Spleen (tissue), 11 donors: ENCODE results near the gene MYBPC3. TPM values are rescaled to one million over a fixed set of nuclear protein-coding genes. Genes with fewer than 3 reads are reported as not detected.

Experiments used
- DNase-seq: peaks from one replicate; pipeline ENCODE4 v3.0.0-alpha.2; 2020
- H3K27ac ChIP-seq, 8 donors: fragments of 200-600 bp; sonication (generic) in 7 of 8; 1 replicate in 4 of 8; 2 replicates in 4 of 8; pipeline versions ENCODE4 v1.5.0 to v1.8.0; 2016 to 2021; ENCODE audit warnings: inconsistent platforms in 4 of 8, mild to moderate bottlenecking in 4 of 8, moderate library complexity in 1 of 8
- H3K27me3 ChIP-seq, 7 donors: fragments of 200-600 bp; sonication (generic) in 6 of 7; replicated peaks in 1 of 7; 1 replicate in 4 of 7; 2 replicates in 3 of 7; pipeline versions ENCODE4 v1.5.0 to v1.8.0; 2016 to 2021; ENCODE audit warnings: inconsistent platforms in 3 of 7, mild to moderate bottlenecking in 1 of 7
- H3K36me3 ChIP-seq, 6 donors: fragments of 200-600 bp; sonication (generic) in 5 of 6; 1 replicate in 4 of 6; 2 replicates in 2 of 6; pipeline versions ENCODE4 v1.5.0 to v1.8.0; 2016 to 2021; ENCODE audit warnings: inconsistent platforms in 2 of 6
- H3K4me1 ChIP-seq, 6 donors: fragments of 200-600 bp; sonication (generic) in 5 of 6; 1 replicate in 3 of 6; 2 replicates in 3 of 6; pipeline versions ENCODE4 v1.5.0 to v1.8.0; 2016 to 2021; ENCODE audit warnings: inconsistent platforms in 3 of 6
- H3K4me3 ChIP-seq, 8 donors: fragments of 200-600 bp; sonication (generic) in 7 of 8; 1 replicate in 4 of 8; 2 replicates in 4 of 8; pipeline versions ENCODE4 v1.5.0 to v1.8.0; 2016 to 2021; ENCODE audit warnings: inconsistent platforms in 4 of 8, mild to moderate bottlenecking in 4 of 8, moderate library complexity in 2 of 8
- H3K9me3 ChIP-seq, 8 donors: fragments of 200-600 bp; sonication (generic) in 7 of 8; 1 replicate in 4 of 8; 2 replicates in 4 of 8; pipeline versions ENCODE4 v1.5.0 to v1.8.0; 2016 to 2021; ENCODE audit warnings: inconsistent platforms in 4 of 8
- POLR2A ChIP-seq, 3 donors: fragments of 450-650 bp; IDR thresholded peaks; one replicate each; pipeline ENCODE4 v1.5.1; 2017; ENCODE audit warnings: antibody characterized with exemption in 3 of 3, mild to moderate bottlenecking in 1 of 3
- POLR2AphosphoS5 ChIP-seq, 3 donors: sonication (generic); formaldehyde crosslinking; IDR thresholded peaks; one replicate each; pipeline ENCODE4 v1.5.1; 2017; ENCODE audit warnings: antibody characterized with exemption in 3 of 3
- WGBS, 5 donors: extraction: QIAGEN DNeasy Blood & Tissue Kit in 3 of 5; methylation state at CpG; one replicate each; pipeline versions ENCODE4 v1.1.5 to v1.1.7; 2013 to 2018; 5-methylcytosine and 5-hydroxymethylcytosine counted together
- intact Hi-C: fragments of 100-400 bp; cut with DNase I; formaldehyde crosslinking; loops from one replicate; pipeline ENCODE4 v1.15.0; 2023; ENCODE audit warnings: low total_unique reads
- polyA plus RNA-seq, 3 donors: library from polyadenylated mRNA; stranded (reverse); fragments of 200-250 nt; gene quantifications; one replicate each; pipeline ENCODE4 v1.2.1, GENCODE V29; 2013
- total RNA-seq, 7 donors: library from RNA; depleted of rRNA in 3 of 7; stranded (reverse); fragments of >200 nt in 3 of 7; fragmentation: NEBNext Ultra II Directional in 4 of 7; extraction: Animal tissue kit (Norgen Biotek cat#: 25700) in 4 of 7; gene quantifications; one replicate each; pipeline versions ENCODE4 v1.1.0 to v1.2.1, GENCODE V29; 2016 to 2021
- TF ChIP-seq, protein P1 (sequence below), 11 experiments: fragments of 200-600 bp in 7 of 11; fragments of 450-650 bp in 4 of 11; sonication (generic) in 4 of 11; IDR thresholded peaks in 8 of 11; conservative IDR thresholded peaks in 3 of 11; 1 replicate in 7 of 11; 2 replicates in 4 of 11; pipeline versions ENCODE4 v1.4.0 to v1.8.0; 2016 to 2021; ENCODE audit warnings: antibody characterized with exemption in 11 of 11, inconsistent platforms in 4 of 11, mild to moderate bottlenecking in 1 of 11
- donor health status: healthy with polysubstance abuse.
- donor health status: DM: no; HTN: no; CAD: no; lungs with moderate emphysema.
- donor health status: DM: no; HTN: no; CAD: no.
- donor health status: Bipolar disorder and iron deficiency.
- donor health status: healthy.
- donor health status: DM: no; HTN: no; CAD: no.
- donor health status: DM: yes; HTN: yes; CAD: no.

The MYBPC3 gene
- total and polyA plus RNA-seq, 10 donors, result 0.49 to 4.7 (median 1.5) TPM

DNA sequence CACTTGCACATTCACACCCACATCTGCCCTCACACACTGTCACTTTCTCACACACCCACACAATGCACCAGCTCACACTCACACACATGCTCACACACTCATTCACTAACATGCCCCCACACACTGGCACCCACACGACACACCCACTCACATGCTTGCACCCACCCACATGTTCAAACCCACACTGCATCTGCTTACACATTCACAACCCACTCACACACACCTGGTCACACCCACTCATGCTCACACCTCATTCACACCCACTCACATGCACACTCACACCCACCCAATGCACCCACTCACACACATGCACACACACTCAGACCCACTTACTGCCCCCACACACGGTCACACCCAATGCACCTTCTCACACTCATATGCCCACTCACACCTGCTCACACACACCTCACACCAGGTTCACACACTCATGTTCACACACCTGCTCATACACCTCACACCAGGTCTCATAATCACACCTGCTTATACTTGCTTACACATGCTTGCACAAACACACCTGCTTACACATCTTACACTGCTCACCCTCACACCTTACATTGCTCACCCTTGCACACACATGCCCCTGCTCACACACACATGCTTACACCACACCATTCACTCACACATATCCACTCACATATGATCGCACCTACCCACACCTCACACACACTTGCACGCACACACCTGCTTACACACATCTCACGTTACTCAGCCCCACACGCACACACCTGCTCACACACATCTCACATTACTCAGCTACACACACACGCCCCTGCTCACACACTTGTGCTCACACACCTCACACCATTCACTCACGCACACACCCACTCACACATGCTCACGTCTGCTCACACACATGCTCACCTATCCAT lies 3.9 kb upstream of the MYBPC3 start:
- H3K4me1 ChIP-seq, result peaks cover 0 to 49% (median 29%) of the 10 kb centered on the region in 6 donors
- 82 to 95% (median 94%) methylated on average over 9 of the region's 9 CpGs for WGBS, 5 donors
- no peak overlapping the region for H3K4me3 ChIP-seq
- no peaks in the 10 kb centered on the region for H3K27me3 ChIP-seq
- no peak for DNase-seq
- peaks cover 0 to 84% (median 17%) of the 10 kb centered on the region in 6 donors for H3K36me3 ChIP-seq
- peak overlapping the region in 1 of 8 donors; percentile 30 for H3K27ac ChIP-seq
- intact Hi-C loops, result no loop called here
- H3K9me3 ChIP-seq, result no peaks in the 10 kb centered on the region
- peak in 2 of 3 donors; percentile 18 to 27 for TF ChIP-seq POLR2AphosphoS5 (IDR thresholded peaks at IDR 0.05)
- TF ChIP-seq, protein P1, sequence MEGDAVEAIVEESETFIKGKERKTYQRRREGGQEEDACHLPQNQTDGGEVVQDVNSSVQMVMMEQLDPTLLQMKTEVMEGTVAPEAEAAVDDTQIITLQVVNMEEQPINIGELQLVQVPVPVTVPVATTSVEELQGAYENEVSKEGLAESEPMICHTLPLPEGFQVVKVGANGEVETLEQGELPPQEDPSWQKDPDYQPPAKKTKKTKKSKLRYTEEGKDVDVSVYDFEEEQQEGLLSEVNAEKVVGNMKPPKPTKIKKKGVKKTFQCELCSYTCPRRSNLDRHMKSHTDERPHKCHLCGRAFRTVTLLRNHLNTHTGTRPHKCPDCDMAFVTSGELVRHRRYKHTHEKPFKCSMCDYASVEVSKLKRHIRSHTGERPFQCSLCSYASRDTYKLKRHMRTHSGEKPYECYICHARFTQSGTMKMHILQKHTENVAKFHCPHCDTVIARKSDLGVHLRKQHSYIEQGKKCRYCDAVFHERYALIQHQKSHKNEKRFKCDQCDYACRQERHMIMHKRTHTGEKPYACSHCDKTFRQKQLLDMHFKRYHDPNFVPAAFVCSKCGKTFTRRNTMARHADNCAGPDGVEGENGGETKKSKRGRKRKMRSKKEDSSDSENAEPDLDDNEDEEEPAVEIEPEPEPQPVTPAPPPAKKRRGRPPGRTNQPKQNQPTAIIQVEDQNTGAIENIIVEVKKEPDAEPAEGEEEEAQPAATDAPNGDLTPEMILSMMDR (IDR thresholded peaks at IDR 0.05 in 8 of 11, conservative IDR thresholded peaks at IDR 0.05 in 3 of 11), result no peak

DNA sequence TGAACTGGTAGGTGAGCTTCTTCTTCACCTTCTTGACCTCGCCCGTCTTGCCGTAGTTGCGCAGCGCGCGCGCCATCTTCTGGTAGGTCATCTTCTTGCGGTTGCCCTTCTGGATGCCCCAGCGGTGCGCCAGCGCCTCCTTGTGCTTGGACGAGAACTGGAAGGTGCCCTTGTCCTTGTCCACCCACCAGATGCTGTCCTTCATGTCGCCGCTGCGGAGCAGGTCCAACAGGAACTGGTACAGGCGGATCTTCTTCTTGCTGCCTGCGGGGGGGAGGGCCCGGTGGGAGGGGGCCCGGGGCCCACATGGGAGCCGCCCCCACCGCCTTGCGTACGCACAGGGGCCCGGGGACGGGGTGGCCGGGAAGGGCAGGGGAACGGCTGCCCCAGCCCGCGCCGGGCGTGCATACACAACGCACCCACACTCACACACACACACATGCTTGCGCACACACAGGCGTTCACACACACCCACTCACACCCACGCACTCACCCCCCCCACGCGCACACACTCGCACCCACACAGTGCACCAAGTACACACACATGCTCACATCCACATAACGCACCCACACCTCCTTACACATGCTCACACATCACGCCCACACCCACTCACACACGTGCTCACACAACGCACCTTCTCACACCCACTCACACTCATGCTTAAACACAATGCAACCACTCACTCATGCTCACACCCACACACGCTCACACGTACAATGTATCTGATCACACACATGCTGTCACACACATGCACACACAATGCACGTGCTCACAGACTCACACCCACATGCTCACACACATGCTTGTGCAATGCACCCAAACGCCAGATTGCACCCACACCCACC lies 3.0 kb upstream of the MYBPC3 start:
- Histone ChIP-seq H3K36me3 (peaks cover 0 to 80% (median 17%) of the 10 kb centered on the region in 6 donors), H3K27ac (peak overlapping the region in 1 of 8 donors; percentile 24), H3K4me1 (peaks cover 0 to 40% (median 20%) of the 10 kb centered on the region in 6 donors), H3K9me3 (no peaks in the 10 kb centered on the region), H3K27me3 (no peaks in the 10 kb centered on the region), H3K4me3 (peak overlapping the region in 5 of 8 donors; percentile 9 to 56 (median 20))
- DNase-seq, result peak; percentile 90
- intact Hi-C loops, result no loop called here
- WGBS, 5 donors, result 60 to 89% (median 81%) methylated on average over 39 to 47 of the region's 47 CpGs
- TF ChIP-seq POLR2AphosphoS5 (IDR thresholded peaks at IDR 0.05) (peak; percentile 67 to 86 (median 78)), POLR2A (IDR thresholded peaks at IDR 0.05) (no peak)
- TF ChIP-seq, protein P1 (IDR thresholded peaks at IDR 0.05 in 8 of 11, conservative IDR thresholded peaks at IDR 0.05 in 3 of 11), result peak; percentile 25 to 89 (median 70)

DNA sequence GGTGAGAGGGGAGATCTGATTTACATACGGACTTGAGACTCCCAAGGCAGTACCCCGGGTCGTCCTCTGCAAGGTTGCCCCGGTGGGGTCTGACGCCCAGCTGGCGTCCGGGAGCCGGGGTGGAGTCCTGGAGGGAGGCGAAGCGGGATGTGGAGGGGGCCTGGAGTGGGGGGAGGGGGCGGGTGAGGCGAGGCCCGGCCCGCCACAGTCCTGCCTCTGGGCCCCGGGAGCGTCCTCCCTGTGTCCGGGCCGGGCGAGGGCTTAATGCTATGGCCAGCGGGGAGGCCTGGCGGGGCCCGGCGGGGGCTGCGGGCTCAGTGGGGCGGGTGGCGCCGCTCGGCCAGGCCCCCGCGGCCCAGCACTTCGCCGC lies 2.4 kb upstream of the MYBPC3 start:
- peak; percentile 74 for DNase-seq
- no peaks in the 10 kb centered on the region for H3K27me3 ChIP-seq
- H3K4me1 ChIP-seq, result peaks cover 0 to 34% (median 15%) of the 10 kb centered on the region in 6 donors
- TF ChIP-seq POLR2A (IDR thresholded peaks at IDR 0.05) (no peak), POLR2AphosphoS5 (IDR thresholded peaks at IDR 0.05) (no peak)
- TF ChIP-seq, protein P1 (IDR thresholded peaks at IDR 0.05 in 8 of 11, conservative IDR thresholded peaks at IDR 0.05 in 3 of 11), result no peak
- H3K27ac ChIP-seq, result no peak overlapping the region
- no peaks in the 10 kb centered on the region for H3K9me3 ChIP-seq
- intact Hi-C loops, result no loop called here
- peaks cover 0 to 73% (median 17%) of the 10 kb centered on the region in 6 donors for H3K36me3 ChIP-seq
- 51 to 85% (median 73%) methylated on average over 17 to 32 of the region's 32 CpGs for WGBS, 5 donors
- peak overlapping the region in 5 of 8 donors; percentile 9 to 56 (median 20) for H3K4me3 ChIP-seq
